Cardiac fibroblast (primary cell): ENCODE measurements around the gene NFE2.

Experiments
- DNase-seq, 2 donors: peaks; one replicate each; pipeline versions ENCODE4 v3.0.0 to v3.0.0-alpha.2; 2010; ENCODE audit warnings: low read depth in 2 of 2
- H3K4me3 ChIP-seq, 2 donors: replicated peaks in 1 of 2; 1 replicate in 1 of 2; 2 replicates in 1 of 2; pipeline ENCODE4 v1.5.1; 2011; ENCODE audit warnings: low read depth in 2 of 2, low read length in 2 of 2, mild to moderate bottlenecking in 2 of 2, moderate library complexity in 1 of 2
- TF ChIP-seq, protein P1 (sequence below): IDR thresholded peaks from one replicate; pipeline ENCODE4 v1.5.1; 2011; ENCODE audit warnings: low read depth, mild to moderate bottlenecking, low read length, inconsistent platforms

Gene NFE2

DNA sequence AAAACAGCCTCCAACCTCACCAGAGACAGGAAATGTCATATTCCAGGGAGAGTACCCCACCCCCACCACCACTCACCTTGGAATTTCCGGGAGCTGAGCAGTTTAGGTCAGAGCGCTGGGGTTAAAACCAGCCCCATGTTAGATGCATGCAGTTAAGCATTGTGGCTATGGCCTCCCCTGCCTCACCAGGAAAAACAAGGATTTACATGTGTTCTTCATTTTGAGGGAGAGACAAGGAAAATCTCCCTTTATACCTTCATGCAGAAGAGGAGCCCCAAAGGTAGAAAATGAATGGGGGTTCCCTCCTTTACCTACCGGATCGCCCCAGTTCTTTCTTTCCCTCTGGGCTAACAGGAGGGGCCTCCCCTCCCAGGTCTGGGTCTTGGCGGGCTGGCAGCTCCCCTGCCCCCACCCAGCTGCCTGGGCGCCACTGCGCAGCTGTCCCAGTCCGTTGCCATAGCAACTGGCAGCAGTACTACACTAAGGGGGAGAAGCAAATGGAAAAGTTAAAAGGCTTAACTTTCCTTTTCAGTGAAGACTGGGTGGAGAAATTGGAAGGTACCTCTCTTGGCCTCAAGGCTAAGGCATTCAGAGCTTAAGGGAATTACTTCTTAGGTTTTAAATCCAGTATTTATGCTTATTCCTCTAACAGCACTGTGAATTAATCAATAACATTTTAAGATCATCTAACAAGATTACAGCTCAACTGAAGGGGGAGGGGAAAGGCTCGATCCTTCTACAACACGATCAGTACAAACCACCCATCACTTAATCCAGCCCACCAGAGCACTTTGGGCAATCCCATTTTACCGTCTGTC lies 41.4 kb downstream of the NFE2 start:
- peak; percentile 87 to 94 for DNase-seq
- TF ChIP-seq, protein P1, sequence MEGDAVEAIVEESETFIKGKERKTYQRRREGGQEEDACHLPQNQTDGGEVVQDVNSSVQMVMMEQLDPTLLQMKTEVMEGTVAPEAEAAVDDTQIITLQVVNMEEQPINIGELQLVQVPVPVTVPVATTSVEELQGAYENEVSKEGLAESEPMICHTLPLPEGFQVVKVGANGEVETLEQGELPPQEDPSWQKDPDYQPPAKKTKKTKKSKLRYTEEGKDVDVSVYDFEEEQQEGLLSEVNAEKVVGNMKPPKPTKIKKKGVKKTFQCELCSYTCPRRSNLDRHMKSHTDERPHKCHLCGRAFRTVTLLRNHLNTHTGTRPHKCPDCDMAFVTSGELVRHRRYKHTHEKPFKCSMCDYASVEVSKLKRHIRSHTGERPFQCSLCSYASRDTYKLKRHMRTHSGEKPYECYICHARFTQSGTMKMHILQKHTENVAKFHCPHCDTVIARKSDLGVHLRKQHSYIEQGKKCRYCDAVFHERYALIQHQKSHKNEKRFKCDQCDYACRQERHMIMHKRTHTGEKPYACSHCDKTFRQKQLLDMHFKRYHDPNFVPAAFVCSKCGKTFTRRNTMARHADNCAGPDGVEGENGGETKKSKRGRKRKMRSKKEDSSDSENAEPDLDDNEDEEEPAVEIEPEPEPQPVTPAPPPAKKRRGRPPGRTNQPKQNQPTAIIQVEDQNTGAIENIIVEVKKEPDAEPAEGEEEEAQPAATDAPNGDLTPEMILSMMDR: no peak
- peak overlapping the region; percentile 35 to 45 for H3K4me3 ChIP-seq

GRCh38 chr12:54258201-54258681 lies 42.6 kb downstream of the NFE2 start:
- TF ChIP-seq, protein P1: no peak
- H3K4me3 ChIP-seq: no peak overlapping the region
- DNase-seq: peak; percentile 43

- H3K4me3 ChIP-seq: no peak overlapping the region
- TF ChIP-seq, protein P1: no peak
- no peak for DNase-seq
Measured at GRCh38 chr12:54257332-54257731, 43.5 kb downstream of the NFE2 start.

DNA sequence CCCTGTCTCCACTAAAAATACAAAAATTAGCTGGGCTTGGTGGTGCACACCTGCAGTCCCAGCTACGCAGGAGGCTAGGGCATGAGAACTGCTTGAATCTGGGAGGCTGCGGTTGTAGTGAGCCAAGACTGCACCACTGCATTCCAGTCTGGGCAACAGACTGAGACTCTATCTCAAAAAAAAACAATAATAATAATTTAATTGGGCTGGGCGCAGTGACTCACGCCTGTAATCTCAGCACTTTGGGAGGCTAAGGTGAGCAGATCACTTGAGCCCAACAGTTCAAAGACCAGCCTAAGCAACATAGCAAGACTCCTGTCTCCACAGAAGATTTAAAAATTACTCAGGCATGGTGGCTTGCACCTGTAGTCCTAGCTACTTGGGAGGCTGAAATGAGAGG lies 47.6 kb downstream of the NFE2 start:
- TF ChIP-seq, protein P1: no peak
- no peak overlapping the region for H3K4me3 ChIP-seq
- no peak for DNase-seq

DNA sequence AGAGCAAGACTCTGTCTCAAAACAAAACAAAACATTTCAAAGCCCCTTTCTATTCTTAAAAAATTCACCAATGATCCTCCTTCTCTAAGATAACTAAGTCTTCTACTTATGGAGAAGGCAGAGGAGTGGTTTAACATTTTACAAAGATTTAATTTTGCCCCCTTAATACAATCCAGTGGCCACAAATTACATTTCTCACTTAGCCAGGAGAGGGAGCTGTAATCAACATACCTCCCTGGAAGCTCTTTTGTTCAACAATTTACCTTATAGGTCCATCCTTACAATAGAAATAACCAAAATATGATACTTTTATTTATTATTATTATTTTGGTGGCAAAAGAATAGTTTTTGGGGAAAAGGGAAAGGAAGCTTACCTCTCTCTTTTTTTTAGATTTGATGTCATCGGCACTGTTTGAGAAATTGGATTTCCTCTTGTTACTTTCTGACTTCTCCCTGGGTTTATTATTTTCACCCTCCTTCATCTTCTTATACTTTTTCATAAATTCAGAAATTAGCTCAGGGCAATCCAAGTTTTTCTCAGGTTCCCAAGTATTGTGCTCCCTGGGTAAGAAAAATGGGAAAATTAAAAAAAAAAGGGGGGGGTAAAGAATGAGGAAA lies 49.0 kb downstream of the NFE2 start:
- no peak overlapping the region for H3K4me3 ChIP-seq
- peak; percentile 73 to 74 for DNase-seq
- TF ChIP-seq, protein P1: peak; percentile 68

DNA sequence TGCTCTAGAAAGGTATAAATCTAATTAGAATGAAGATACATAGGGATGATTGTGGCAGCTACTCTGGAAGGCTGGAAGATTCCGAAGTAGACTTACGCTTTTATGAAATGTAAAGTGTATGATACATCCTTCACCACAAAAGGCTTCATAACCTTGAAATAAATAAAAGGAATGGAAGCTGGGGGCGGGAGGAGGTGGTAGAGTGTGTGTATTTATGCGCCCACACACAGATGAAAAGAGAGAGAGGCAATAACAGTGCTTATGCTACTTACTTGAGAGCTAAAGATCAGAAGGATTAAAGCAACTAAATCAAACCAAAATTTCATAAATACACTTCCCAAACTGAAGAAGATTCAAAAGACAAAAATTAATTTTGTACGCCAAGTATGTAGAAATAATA lies 51.3 kb downstream of the NFE2 start:
- H3K4me3 ChIP-seq: no peak overlapping the region
- TF ChIP-seq, protein P1: no peak

More for the DNA sequence above, 51.3 kb downstream of the NFE2 start:
- DNase-seq: no peak
